NT2/D1 (cell line): ENCODE results near the gene MED6.

Experiments
- SUZ12 ChIP-seq: IDR thresholded peaks from 2 replicates; pipeline ENCODE4 v1.6.1; 2011; ENCODE audit not compliant: insufficient read length, insufficient read depth; ENCODE audit errors: extremely low read depth
- YY1 ChIP-seq: IDR thresholded peaks from 2 replicates; pipeline ENCODE4 v1.6.1; 2011; ENCODE audit not compliant: insufficient read length, insufficient read depth
- ZNF274 ChIP-seq: IDR thresholded peaks from 2 replicates; pipeline ENCODE4 v1.6.1; 2011; ENCODE audit warnings: mild to moderate bottlenecking, low read depth, low read length

DNA sequence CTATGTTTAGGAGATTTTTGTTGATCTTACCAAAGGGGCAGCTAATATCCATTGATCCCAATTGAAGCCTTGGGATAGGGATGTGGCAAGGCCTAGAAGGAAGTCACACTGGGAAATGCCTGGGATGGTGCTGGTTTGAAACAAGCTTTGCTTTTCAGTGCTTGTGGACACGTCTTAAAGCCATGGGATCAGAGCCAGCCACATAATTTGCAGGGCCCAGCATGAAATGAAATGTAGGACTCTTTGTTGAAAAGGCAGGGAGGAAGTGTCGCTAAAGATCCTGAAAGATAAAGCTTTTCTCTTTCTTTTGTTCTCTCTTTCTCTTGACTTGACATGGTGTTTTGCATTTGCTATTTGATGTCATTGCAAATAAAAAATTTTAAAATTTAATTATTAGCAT lies 46.2 kb upstream of the MED6 start:
- no peak for TF ChIP-seq SUZ12
- TF ChIP-seq YY1, result no peak
- no peak for TF ChIP-seq ZNF274
